IMR-90 (cell line): ENCODE results near the gene CTR9. TPM values are rescaled to one million over a fixed set of nuclear protein-coding genes. Genes with fewer than 3 reads are reported as not detected.

ENCODE experiments used
- ATAC-seq: fragments of 200-7000 bp; cut with Tn5 transposase; 2 replicates; pipeline ENCODE4 v1.9.1; 2020; ENCODE audit warnings: low read depth, mild to moderate bottlenecking, moderate library complexity
- BruUV-seq: library from RNA; stranded (reverse); fragments of 400-500 nt; replicated peaks from 2 replicates; lab custom pipeline; 2021; lab: Mats Ljungman, UMichigan
- CTCF ChIA-PET: fragments of 300-600 bp; formaldehyde crosslinking; extraction: SDS; loops from one replicate; lab custom pipeline; 2021; ENCODE audit warnings: antibody characterized with exemption; lab: Yijun Ruan, JAX
- POLR2A ChIA-PET: fragments of 300-600 bp; sonication (Branson Sonifier 250); formaldehyde crosslinking; loops from one replicate; lab custom pipeline; 2022; ENCODE audit warnings: antibody characterized with exemption; ENCODE audit not compliant: unreplicated experiment; lab: Charles Lee
- DNase-seq: peaks from one replicate; pipeline ENCODE4 v3.0.0; 2013
- H2AFZ ChIP-seq: replicated peaks from 2 replicates; pipeline ENCODE3; 2013; ENCODE audit warnings: low read length, mild to moderate bottlenecking; ENCODE audit not compliant: poor library complexity
- H2AK5ac ChIP-seq: 2 replicates; pipeline ENCODE4 v1.6.1; 2013; ENCODE audit warnings: low read depth, low read length, inconsistent platforms
- H2AK9ac ChIP-seq: replicated peaks from 2 replicates; pipeline ENCODE3; 2013; ENCODE audit warnings: mild to moderate bottlenecking, low read depth, low read length, moderate library complexity; ENCODE audit not compliant: poor library complexity
- H2BK120ac ChIP-seq: 2 replicates; pipeline ENCODE4 v1.6.1; 2013; ENCODE audit warnings: low read depth, low read length, inconsistent platforms
- H2BK15ac ChIP-seq: 3 replicates; pipeline ENCODE4 v1.6.1; 2013; ENCODE audit warnings: low read depth, low read length, inconsistent platforms
- H2BK20ac ChIP-seq: 2 replicates; pipeline ENCODE4 v1.6.1; 2013; ENCODE audit warnings: low read depth, mild to moderate bottlenecking, inconsistent platforms, low read length, moderate library complexity
- H2BK5ac ChIP-seq: 2 replicates; pipeline ENCODE4 v1.6.1; 2013; ENCODE audit warnings: mild to moderate bottlenecking, low read depth, low read length, inconsistent platforms; ENCODE audit not compliant: poor library complexity, severe bottlenecking
- H3K14ac ChIP-seq: replicated peaks from 2 replicates; pipeline ENCODE4 v1.6.1; 2013; ENCODE audit warnings: low read depth, low read length, inconsistent platforms
- H3K18ac ChIP-seq: 2 replicates; pipeline ENCODE4 v1.6.1; 2013; ENCODE audit warnings: low read depth, low read length, control low read depth
- H3K23ac ChIP-seq: 2 replicates; pipeline ENCODE4 v1.6.1; 2013; ENCODE audit warnings: low read depth, low read length, inconsistent platforms
- H3K27ac ChIP-seq: 2 replicates; pipeline ENCODE4 v1.5.1; 2013; ENCODE audit warnings: mild to moderate bottlenecking, control low read depth, low read length; ENCODE audit not compliant: insufficient read depth
- H3K27me3 ChIP-seq: 2 replicates; pipeline ENCODE4 v1.6.1; 2013; ENCODE audit warnings: low read length; ENCODE audit not compliant: control insufficient read depth, insufficient read depth
- H3K36me3 ChIP-seq: 2 replicates; pipeline ENCODE4 v1.6.1; 2013; ENCODE audit warnings: low read length, mixed read lengths; ENCODE audit not compliant: control insufficient read depth, insufficient read depth
- H3K4ac ChIP-seq: 2 replicates; pipeline ENCODE4 v1.6.1; 2013; ENCODE audit warnings: low read depth, low read length, inconsistent platforms
- H3K4me1 ChIP-seq: 2 replicates; pipeline ENCODE4 v1.6.1; 2013; ENCODE audit warnings: low read length, mixed read lengths; ENCODE audit not compliant: control insufficient read depth, insufficient read depth
- H3K4me2 ChIP-seq: 2 replicates; pipeline ENCODE4 v1.6.1; 2013; ENCODE audit warnings: low read depth, mild to moderate bottlenecking, control low read depth, low read length, moderate library complexity
- H3K4me3 ChIP-seq: 2 replicates; pipeline ENCODE4 v1.5.1; 2013; ENCODE audit warnings: low read depth, mild to moderate bottlenecking, control low read depth, low read length, moderate library complexity; ENCODE audit not compliant: insufficient read depth
- H3K56ac ChIP-seq: 2 replicates; pipeline ENCODE4 v1.6.1; 2013; ENCODE audit warnings: low read length, inconsistent platforms; ENCODE audit not compliant: insufficient read depth; ENCODE audit errors: extremely low read depth
- H3K79me1 ChIP-seq, 2 experiments: 2 replicates each; pipeline ENCODE4 v1.6.1; 2013; ENCODE audit warnings: low read length in 2 of 2, inconsistent platforms in 1 of 2, low read depth in 1 of 2
- H3K9ac ChIP-seq: 2 replicates; pipeline ENCODE4 v1.6.1; 2013; ENCODE audit warnings: low read depth, low read length, control low read depth
- H3K9me1 ChIP-seq: 2 replicates; pipeline ENCODE4 v1.6.1; 2013; ENCODE audit warnings: low read length, inconsistent platforms; ENCODE audit not compliant: insufficient read depth
- H3K9me3 ChIP-seq: 2 replicates; pipeline ENCODE4 v1.6.1; 2013; ENCODE audit warnings: low read length; ENCODE audit not compliant: control insufficient read depth, insufficient read depth
- H4K20me1 ChIP-seq: 2 replicates; pipeline ENCODE4 v1.6.1; 2013; ENCODE audit warnings: low read length, inconsistent platforms; ENCODE audit not compliant: insufficient read depth
- H4K5ac ChIP-seq: 2 replicates; pipeline ENCODE4 v1.6.1; 2013; ENCODE audit warnings: mild to moderate bottlenecking, low read depth, low read length, control low read depth
- H4K8ac ChIP-seq, 2 experiments: 2 replicates each; pipeline ENCODE4 v1.6.1; 2013; ENCODE audit warnings: low read depth in 2 of 2, low read length in 2 of 2, control low read depth in 1 of 2, inconsistent platforms in 1 of 2
- H4K91ac ChIP-seq: 2 replicates; pipeline ENCODE4 v1.6.1; 2013; ENCODE audit warnings: low read depth, low read length, inconsistent platforms; ENCODE audit not compliant: insufficient read depth
- BHLHE40 ChIP-seq: fragments of 150-350 bp; IDR thresholded peaks from 2 replicates; pipeline ENCODE4 v1.6.1; 2016; ENCODE audit warnings: mild to moderate bottlenecking, low read depth, low read length
- CHD1 ChIP-seq: IDR thresholded peaks from 2 replicates; pipeline ENCODE4 v1.6.1; 2012; ENCODE audit warnings: low read depth, low read length, improper control_type of control experiment
- CTCF ChIP-seq: conservative IDR thresholded peaks from 2 replicates; pipeline ENCODE4 v1.5.1; 2012; ENCODE audit warnings: mild to moderate bottlenecking, low read depth, low read length, improper control_type of control experiment
- MAFK ChIP-seq: IDR thresholded peaks from 2 replicates; pipeline ENCODE4 v1.6.1; 2012; ENCODE audit warnings: low read depth, low read length, improper control_type of control experiment
- WGBS, 2 experiments: methylation state at CpG; one replicate each; pipeline versions ENCODE4 v1.1.5 to v1.1.7; 2013; ENCODE audit warnings: missing lambda C conversion rate in 2 of 2; ENCODE audit not compliant: insufficient read length in 1 of 2; ENCODE audit errors: extremely low coverage in 2 of 2; 5-methylcytosine and 5-hydroxymethylcytosine counted together
- dilution Hi-C: fragments of 300-500 bp; cut with HindIII; formaldehyde crosslinking; loops from one replicate; pipeline ENCODE4 v1.14.3; 2018; ENCODE audit warnings: low sequenced_read_pairs; ENCODE audit not compliant: unreplicated experiment
- in situ Hi-C: fragments of 300-500 bp; cut with MboI; formaldehyde crosslinking; loops from 3 replicates; pipeline ENCODE4 v1.14.3; 2019; ENCODE audit warnings: low sequenced_read_pairs, inconsistent platforms, mixed read lengths
- intact Hi-C: fragments of 100-400 bp; cut with micrococcal nuclease; formaldehyde crosslinking; loops from 2 replicates; pipeline ENCODE4 v1.10.0; 2022
- polyA plus RNA-seq, 3 experiments: library from polyadenylated mRNA; depleted of rRNA; stranded (reverse); fragments of >200 nt; gene quantifications; 2 replicates each; pipeline ENCODE4 v1.2.3, GENCODE V29; 2012; ENCODE audit warnings: low replicate concordance in 1 of 3
- total RNA-seq: library from RNA; depleted of rRNA; stranded (reverse); fragments of >200 nt; gene quantifications from 2 replicates; pipeline ENCODE4 v1.2.3, GENCODE V29; 2012

The CTR9 gene
- total and polyA plus RNA-seq, 2 of the 4 experiments (the other 2 are of a cell fraction): 16.8 to 37.1 TPM

DNA sequence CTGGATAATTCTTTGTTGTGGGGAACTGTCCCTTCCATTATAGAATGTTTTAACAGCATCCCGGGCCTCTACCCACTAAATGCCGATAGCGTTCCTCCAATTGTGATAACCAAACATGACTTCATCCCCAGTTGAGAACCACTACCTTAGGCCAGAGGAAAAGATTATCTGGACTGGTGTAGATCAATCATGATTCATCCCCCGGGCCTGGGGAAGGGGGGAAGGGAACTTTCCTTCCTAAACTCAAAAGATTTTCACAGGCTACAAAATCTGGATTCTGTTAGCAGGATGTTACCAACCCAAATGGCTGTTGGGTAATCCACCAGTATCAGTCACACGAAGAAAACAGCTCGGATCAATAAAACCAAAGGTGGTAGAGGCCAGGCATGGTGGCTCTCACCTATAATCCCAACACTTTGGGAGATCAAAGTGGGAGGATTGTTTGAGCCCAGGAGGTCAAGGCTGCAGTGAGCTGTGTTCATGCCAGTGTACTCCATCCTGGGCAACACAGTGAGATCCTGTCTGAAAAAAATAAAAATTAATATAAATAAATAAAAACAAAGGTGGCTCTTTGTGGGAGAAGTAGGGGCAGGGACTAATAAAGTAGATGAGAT lies 10.1 kb downstream of the CTR9 start:
- DNase-seq (no peak), ATAC-seq (no peak)
- Histone ChIP-seq H2BK5ac (no peak overlapping the region), H3K9ac (no peak overlapping the region), H2AK5ac (no peak overlapping the region), H2BK20ac (no peak overlapping the region), H4K91ac (no peak overlapping the region), H2BK120ac (no peak overlapping the region), H2AK9ac (no peak overlapping the region), H3K27me3 (no peaks in the 10 kb centered on the region), H3K23ac (no peak overlapping the region), H4K8ac (no peak overlapping the region), H3K14ac (no peak overlapping the region), H3K4me1 (no peaks in the 10 kb centered on the region), H3K36me3 (peaks cover 38% of the 10 kb centered on the region), H2AFZ (no peak overlapping the region), H4K5ac (no peak overlapping the region), H3K9me1 (no peaks in the 10 kb centered on the region; the same call in 1 of the 2 replicates), H3K56ac (no peak overlapping the region), H3K27ac (no peak overlapping the region), H3K4me2 (no peak overlapping the region), H4K20me1 (no peaks in the 10 kb centered on the region), H3K9me3 (no peaks in the 10 kb centered on the region), H2BK15ac (no peak overlapping the region), H3K4ac (no peak overlapping the region), H3K4me3 (no peak overlapping the region), H3K18ac (no peak overlapping the region), H3K79me1 (peaks cover 3 to 6% of the 10 kb centered on the region in 2 experiments; a peak in 2 of 4 replicates)
- no TSS peak for BruUV-seq
- ChIA-PET POLR2A (no interaction called here), CTCF (interaction anchor here (0.8 kb wide), 1 partner anchor 9 kb away, joined by 3 read pairs; no protein-coding TSS in a partner anchor)
- no CpG with 5 or more reads among the region's 6 CpGs for WGBS, 2 experiments
- dilution Hi-C loops (no loop called here), intact Hi-C loops (no loop called here), in situ Hi-C loops (no loop called here)
- TF ChIP-seq BHLHE40 (no peak), CHD1 (no peak), CTCF (no peak), MAFK (no peak)
